ENCODE results near the gene PTPRD.

DNA sequence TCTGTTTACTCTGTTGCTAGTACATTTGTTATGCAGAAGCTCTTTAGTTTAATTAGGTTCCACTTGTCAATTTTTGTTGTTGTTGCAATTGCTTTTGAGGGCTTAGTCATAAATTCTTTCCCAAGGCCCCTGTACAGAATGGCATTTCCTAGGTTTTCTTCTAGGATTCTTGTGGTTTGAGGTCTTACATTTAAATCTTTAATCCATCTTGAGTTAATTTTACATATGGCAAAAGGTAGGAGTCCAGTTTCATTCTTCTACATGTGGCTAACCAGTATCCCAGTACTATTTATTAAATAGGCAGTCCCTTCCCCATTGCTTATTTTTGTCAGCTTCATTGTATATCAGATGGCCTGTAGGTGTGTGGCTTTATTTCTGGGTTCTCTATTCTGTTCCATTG is 792.4 kb downstream of the PTPRD start:
- TF ChIP-seq, protein P1, sequence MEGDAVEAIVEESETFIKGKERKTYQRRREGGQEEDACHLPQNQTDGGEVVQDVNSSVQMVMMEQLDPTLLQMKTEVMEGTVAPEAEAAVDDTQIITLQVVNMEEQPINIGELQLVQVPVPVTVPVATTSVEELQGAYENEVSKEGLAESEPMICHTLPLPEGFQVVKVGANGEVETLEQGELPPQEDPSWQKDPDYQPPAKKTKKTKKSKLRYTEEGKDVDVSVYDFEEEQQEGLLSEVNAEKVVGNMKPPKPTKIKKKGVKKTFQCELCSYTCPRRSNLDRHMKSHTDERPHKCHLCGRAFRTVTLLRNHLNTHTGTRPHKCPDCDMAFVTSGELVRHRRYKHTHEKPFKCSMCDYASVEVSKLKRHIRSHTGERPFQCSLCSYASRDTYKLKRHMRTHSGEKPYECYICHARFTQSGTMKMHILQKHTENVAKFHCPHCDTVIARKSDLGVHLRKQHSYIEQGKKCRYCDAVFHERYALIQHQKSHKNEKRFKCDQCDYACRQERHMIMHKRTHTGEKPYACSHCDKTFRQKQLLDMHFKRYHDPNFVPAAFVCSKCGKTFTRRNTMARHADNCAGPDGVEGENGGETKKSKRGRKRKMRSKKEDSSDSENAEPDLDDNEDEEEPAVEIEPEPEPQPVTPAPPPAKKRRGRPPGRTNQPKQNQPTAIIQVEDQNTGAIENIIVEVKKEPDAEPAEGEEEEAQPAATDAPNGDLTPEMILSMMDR (IDR thresholded peaks at IDR 0.05; ENCODE audit: low read depth, low read length, poor library complexity, severe bottlenecking) = no peak
- TF ChIP-seq EZH2phosphoT487 (IDR thresholded peaks at IDR 0.05; ENCODE audit: borderline replicate concordance, low read length) = no peak

Data from DOHH2 (cell line).